Neural progenitor cell (in vitro differentiated cells): Measurements from ENCODE around the gene GRM8. TPM values are rescaled to one million over a fixed set of nuclear protein-coding genes. Genes with fewer than 3 reads are reported as not detected.

Experiments used
- DNase-seq: peaks from one replicate; pipeline ENCODE4 v3.0.0-alpha.2; 2016; ENCODE audit warnings: low spot score
- H2AFZ ChIP-seq: fragments of 200-600 bp; sonication (generic); replicated peaks from 2 replicates; pipeline ENCODE4 v1.6.1; 2016; ENCODE audit warnings: antibody characterized with exemption
- H3F3A ChIP-seq: fragments of 200-600 bp; sonication (generic); 2 replicates; pipeline ENCODE4 v1.6.1; 2016; ENCODE audit warnings: antibody characterized with exemption, low read depth
- H3K27ac ChIP-seq: fragments of 200-600 bp; sonication (generic); 2 replicates; pipeline ENCODE4 v1.5.1; 2016; ENCODE audit warnings: mild to moderate bottlenecking
- H3K27me3 ChIP-seq: fragments of 200-600 bp; sonication (generic); 2 replicates; pipeline ENCODE4 v1.6.1; 2016; ENCODE audit warnings: mild to moderate bottlenecking, moderate library complexity
- H3K36me3 ChIP-seq: fragments of 200-600 bp; sonication (generic); 2 replicates; pipeline ENCODE4 v1.5.1; 2016
- H3K4me1 ChIP-seq: fragments of 200-600 bp; sonication (generic); 2 replicates; pipeline ENCODE4 v1.6.1; 2016; ENCODE audit warnings: mixed run types
- H3K4me2 ChIP-seq: fragments of 200-600 bp; sonication (generic); 2 replicates; pipeline ENCODE4 v1.6.1; 2016
- H3K4me3 ChIP-seq: fragments of 200-600 bp; sonication (generic); 2 replicates; pipeline ENCODE4 v1.5.1; 2016
- H3K79me2 ChIP-seq: fragments of 200-600 bp; sonication (generic); 2 replicates; pipeline ENCODE4 v1.6.1; 2016; ENCODE audit warnings: low read depth
- H3K9ac ChIP-seq: fragments of 200-600 bp; sonication (generic); 2 replicates; pipeline ENCODE4 v1.6.1; 2016
- H3K9me3 ChIP-seq: fragments of 200-600 bp; sonication (generic); 2 replicates; pipeline ENCODE4 v1.5.1; 2016; ENCODE audit warnings: low read depth
- H4K20me1 ChIP-seq: fragments of 200-600 bp; sonication (generic); 2 replicates; pipeline ENCODE4 v1.6.1; 2016; ENCODE audit warnings: low read depth
- H3K27ac Mint-ChIP-seq: 3 replicates; pipeline ENCODE4 v1.8.0; 2021; ENCODE audit warnings: mixed read lengths
- H3K27me3 Mint-ChIP-seq: 2 replicates; pipeline ENCODE4 v1.8.0; 2022; ENCODE audit warnings: low read depth, mild to moderate bottlenecking, inconsistent platforms, moderate library complexity, mixed read lengths; ENCODE audit not compliant: insufficient read depth
- H3K36me3 Mint-ChIP-seq: 3 replicates; pipeline ENCODE4 v1.8.0; 2021; ENCODE audit warnings: mixed read lengths
- H3K4me1 Mint-ChIP-seq: 3 replicates; pipeline ENCODE4 v1.8.0; 2021; ENCODE audit warnings: mixed read lengths
- H3K4me3 Mint-ChIP-seq: 3 replicates; pipeline ENCODE4 v1.8.0; 2021; ENCODE audit warnings: mild to moderate bottlenecking, moderate library complexity, mixed read lengths
- H3K9me3 Mint-ChIP-seq: 3 replicates; pipeline ENCODE4 v1.8.0; 2020; ENCODE audit warnings: mixed read lengths
- CTCF ChIP-seq: fragments of 200-600 bp; sonication (generic); IDR thresholded peaks from 2 replicates; pipeline ENCODE4 v1.5.1; 2017; ENCODE audit warnings: antibody characterized with exemption, mild to moderate bottlenecking
- EZH2 ChIP-seq: fragments of 200-600 bp; sonication (generic); IDR thresholded peaks from 2 replicates; pipeline ENCODE4 v1.6.1; 2017; ENCODE audit warnings: antibody characterized with exemption, mild to moderate bottlenecking, moderate library complexity
- EZH2phosphoT487 ChIP-seq: fragments of 200-600 bp; sonication (generic); IDR thresholded peaks from 2 replicates; pipeline ENCODE4 v1.6.1; 2017; ENCODE audit warnings: antibody characterized with exemption
- total RNA-seq: library from RNA; depleted of rRNA; stranded (reverse); fragments of >200 nt; gene quantifications from 2 replicates; pipeline ENCODE4 v1.2.3, GENCODE V29; 2015; ENCODE audit warnings: low replicate concordance

The GRM8 gene
- total RNA-seq, 1 donor from 2014 or later = 0.62 TPM

- Histone ChIP-seq H3K27me3 (peaks cover 85% of the 10 kb centered on the region), H2AFZ (no peak overlapping the region), H3K4me1 (no peaks in the 10 kb centered on the region), H4K20me1 (no peaks in the 10 kb centered on the region), H3K4me2 (no peak overlapping the region), H3F3A (no peaks in the 10 kb centered on the region), H3K9me3 (no peaks in the 10 kb centered on the region), H3K4me3 (no peak overlapping the region), H3K9ac (no peak overlapping the region), H3K36me3 (no peaks in the 10 kb centered on the region), H3K27ac (no peak overlapping the region), H3K79me2 (no peaks in the 10 kb centered on the region)
- peaks cover 2% of the 10 kb centered on the region for H3K9me3 Mint-ChIP-seq
- no peaks in the 10 kb centered on the region for H3K4me1 Mint-ChIP-seq
- peaks cover 3% of the 10 kb centered on the region for H3K27me3 Mint-ChIP-seq
- no peak for TF ChIP-seq EZH2phosphoT487
- no peak for TF ChIP-seq EZH2
- TF ChIP-seq CTCF = no peak
- no peak overlapping the region for H3K27ac Mint-ChIP-seq
- no peak overlapping the region for H3K4me3 Mint-ChIP-seq
- no peak for DNase-seq
- H3K36me3 Mint-ChIP-seq = no peaks in the 10 kb centered on the region
These were observed 11.5 kb upstream of the GRM8 start for GRCh38 chr7:127264219-127264618.

DNA sequence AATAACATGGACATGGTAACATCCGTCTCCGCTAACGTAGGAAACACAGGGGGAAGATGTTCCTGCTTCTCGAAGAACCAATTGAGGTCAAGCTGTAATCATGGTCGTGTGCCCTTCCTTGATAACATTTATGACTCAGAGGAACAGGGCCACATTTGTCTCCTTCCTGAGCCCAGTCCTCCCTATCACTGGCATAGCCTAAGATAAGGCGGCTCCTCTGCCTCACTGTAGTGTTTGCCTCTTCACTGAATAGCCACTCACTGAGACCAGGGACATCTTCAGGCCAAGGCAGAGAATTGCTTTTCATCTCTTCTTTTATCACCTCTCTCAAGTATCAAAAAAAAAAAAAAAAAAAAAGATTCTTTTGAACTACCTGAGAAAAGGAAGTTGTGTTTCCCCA lies 5.4 kb upstream of the GRM8 start:
- Histone ChIP-seq H3K79me2 (no peaks in the 10 kb centered on the region), H3K4me2 (no peak overlapping the region), H2AFZ (no peak overlapping the region), H4K20me1 (no peaks in the 10 kb centered on the region), H3K4me1 (no peaks in the 10 kb centered on the region), H3K9ac (no peak overlapping the region), H3K9me3 (no peaks in the 10 kb centered on the region), H3K4me3 (no peak overlapping the region), H3K27me3 (peaks cover 90% of the 10 kb centered on the region), H3F3A (peaks cover 5% of the 10 kb centered on the region), H3K27ac (no peak overlapping the region), H3K36me3 (no peaks in the 10 kb centered on the region)
- H3K4me3 Mint-ChIP-seq = no peak overlapping the region
- peaks cover 2% of the 10 kb centered on the region for H3K9me3 Mint-ChIP-seq
- peaks cover 9% of the 10 kb centered on the region for H3K27me3 Mint-ChIP-seq
- no peaks in the 10 kb centered on the region for H3K36me3 Mint-ChIP-seq
- no peak for DNase-seq
- TF ChIP-seq CTCF (no peak), EZH2phosphoT487 (no peak), EZH2 (no peak)
- H3K27ac Mint-ChIP-seq = no peak overlapping the region
- H3K4me1 Mint-ChIP-seq = no peaks in the 10 kb centered on the region

DNA sequence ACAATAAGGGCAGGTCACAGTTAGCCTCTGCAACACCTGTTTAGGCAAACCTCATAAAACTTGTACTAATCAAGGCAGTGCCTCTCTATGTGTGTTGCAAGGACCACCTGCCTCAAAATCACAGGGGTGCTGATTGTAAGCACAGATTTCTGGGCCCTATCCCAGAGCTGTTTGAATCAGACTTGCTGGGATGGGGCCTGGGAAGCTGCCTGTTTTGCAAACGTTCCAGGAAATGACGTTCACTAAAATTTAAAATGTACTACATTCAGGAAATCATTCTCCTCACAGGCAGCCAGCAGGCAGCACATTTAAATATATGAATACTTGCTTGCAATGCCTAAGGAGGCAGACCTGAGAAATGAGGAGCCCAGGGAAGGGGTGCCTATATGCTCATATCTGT lies 4.3 kb upstream of the GRM8 start:
- Histone ChIP-seq H3K27ac (no peak overlapping the region), H3K79me2 (no peaks in the 10 kb centered on the region), H2AFZ (no peak overlapping the region), H3K4me1 (no peaks in the 10 kb centered on the region), H4K20me1 (no peaks in the 10 kb centered on the region), H3K27me3 (peaks cover 90% of the 10 kb centered on the region), H3K4me2 (no peak overlapping the region), H3K9ac (no peak overlapping the region), H3F3A (peaks cover 15% of the 10 kb centered on the region), H3K9me3 (no peaks in the 10 kb centered on the region), H3K36me3 (no peaks in the 10 kb centered on the region), H3K4me3 (no peak overlapping the region)
- H3K36me3 Mint-ChIP-seq = no peaks in the 10 kb centered on the region
- TF ChIP-seq CTCF = no peak
- TF ChIP-seq EZH2 = no peak
- no peak for TF ChIP-seq EZH2phosphoT487
- no peak overlapping the region for H3K4me3 Mint-ChIP-seq
- no peak overlapping the region for H3K27ac Mint-ChIP-seq
- peaks cover 2% of the 10 kb centered on the region for H3K9me3 Mint-ChIP-seq
- H3K4me1 Mint-ChIP-seq = no peaks in the 10 kb centered on the region
- DNase-seq = no peak
- H3K27me3 Mint-ChIP-seq = peaks cover 13% of the 10 kb centered on the region
